B cell (primary cell): ENCODE results near the gene CHAC1.

Source experiments
- EZH2 ChIP-seq: IDR thresholded peaks from 2 replicates; pipeline ENCODE4 v1.6.1; 2012; ENCODE audit warnings: borderline replicate concordance, low read depth, mild to moderate bottlenecking, moderate library complexity, low read length; ENCODE audit not compliant: insufficient read depth, poor library complexity, severe bottlenecking
- TF ChIP-seq, protein P1 (sequence below): fragments of 200-600 bp; IDR thresholded peaks from one replicate; pipeline ENCODE4 v1.8.0; 2022; ENCODE audit warnings: antibody characterized with exemption, mild to moderate bottlenecking

GRCh38 chr15:40936234-40936708 is 17.0 kb upstream of the CHAC1 start:
- TF ChIP-seq, protein P1, sequence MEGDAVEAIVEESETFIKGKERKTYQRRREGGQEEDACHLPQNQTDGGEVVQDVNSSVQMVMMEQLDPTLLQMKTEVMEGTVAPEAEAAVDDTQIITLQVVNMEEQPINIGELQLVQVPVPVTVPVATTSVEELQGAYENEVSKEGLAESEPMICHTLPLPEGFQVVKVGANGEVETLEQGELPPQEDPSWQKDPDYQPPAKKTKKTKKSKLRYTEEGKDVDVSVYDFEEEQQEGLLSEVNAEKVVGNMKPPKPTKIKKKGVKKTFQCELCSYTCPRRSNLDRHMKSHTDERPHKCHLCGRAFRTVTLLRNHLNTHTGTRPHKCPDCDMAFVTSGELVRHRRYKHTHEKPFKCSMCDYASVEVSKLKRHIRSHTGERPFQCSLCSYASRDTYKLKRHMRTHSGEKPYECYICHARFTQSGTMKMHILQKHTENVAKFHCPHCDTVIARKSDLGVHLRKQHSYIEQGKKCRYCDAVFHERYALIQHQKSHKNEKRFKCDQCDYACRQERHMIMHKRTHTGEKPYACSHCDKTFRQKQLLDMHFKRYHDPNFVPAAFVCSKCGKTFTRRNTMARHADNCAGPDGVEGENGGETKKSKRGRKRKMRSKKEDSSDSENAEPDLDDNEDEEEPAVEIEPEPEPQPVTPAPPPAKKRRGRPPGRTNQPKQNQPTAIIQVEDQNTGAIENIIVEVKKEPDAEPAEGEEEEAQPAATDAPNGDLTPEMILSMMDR = no peak
- TF ChIP-seq EZH2 = no peak
